HPDE6-E6E7 (cell line): ENCODE measurements around the gene MIER1.
A peak's percentile ranks its signal among the peaks of the same experiment; 100 is the strongest.
"Not testable (repeated sequence)": the region's sequence is repeated elsewhere in the genome, so short reads cannot be mapped to it uniquely, and the experiment has no call there.

ENCODE experiments used
- DNase-seq: peaks from one replicate; pipeline ENCODE4 v3.0.0; 2011; ENCODE audit warnings: missing footprints; ENCODE audit errors: extremely low spot score

The MIER1 gene

GRCh38 chr1:66924756-66925557, at the start of gene MIER1, which contains the start of gene DNAI4:
Gene MIER1 (plus strand): TSS chr1:66924990. CDS start chr1:66925029, 39 bp downstream.
Gene DNAI4 (minus strand): TSS chr1:66924856. CDS start chr1:66924831, 25 bp downstream.
- DNase-seq = peak; percentile 98

- DNase-seq = no peak
These were observed 48.1 kb upstream of the MIER1 start for GRCh38 chr1:66876664-66877063.

GRCh38 chr1:66889030-66889429, 35.8 kb upstream of the MIER1 start:
- DNase-seq = no peak

- DNase-seq = no peak
These were observed 34.2 kb upstream of the MIER1 start for GRCh38 chr1:66890621-66891020.

- no peak for DNase-seq
These were observed 31.1 kb upstream of the MIER1 start for GRCh38 chr1:66893712-66894111.

- not testable (repeated sequence) for DNase-seq
These were observed 9.6 kb upstream of the MIER1 start for GRCh38 chr1:66915203-66915602.

GRCh38 chr1:66916320-66916719, 8.5 kb upstream of the MIER1 start:
- DNase-seq = no peak

GRCh38 chr1:66917476-66917875, 7.3 kb upstream of the MIER1 start:
- DNase-seq = no peak

- no peak for DNase-seq
These were observed 5.7 kb upstream of the MIER1 start for GRCh38 chr1:66919063-66919462.

- DNase-seq = no peak
These were observed 5.0 kb upstream of the MIER1 start for GRCh38 chr1:66919828-66920227.

- no peak for DNase-seq
These were observed 4.2 kb upstream of the MIER1 start for GRCh38 chr1:66920543-66920942.

- DNase-seq = no peak
These were observed 744 bp downstream of the MIER1 start for GRCh38 chr1:66925558-66925910.

GRCh38 chr1:66925944-66926343, 1.2 kb downstream of the MIER1 start:
- DNase-seq = no peak

GRCh38 chr1:66927528-66927927, 2.7 kb downstream of the MIER1 start:
- DNase-seq = no peak

GRCh38 chr1:66929146-66929688, 4.4 kb downstream of the MIER1 start:
- no peak for DNase-seq

- no peak for DNase-seq
These were observed 4.9 kb downstream of the MIER1 start for GRCh38 chr1:66929691-66929998.

- DNase-seq = peak; percentile 58
These were observed 5.4 kb downstream of the MIER1 start for GRCh38 chr1:66929999-66930822.

- DNase-seq = no peak
These were observed 6.0 kb downstream of the MIER1 start for GRCh38 chr1:66930823-66931174.

- no peak for DNase-seq
These were observed 6.8 kb downstream of the MIER1 start for GRCh38 chr1:66931590-66931989.

GRCh38 chr1:66932291-66932690, 7.5 kb downstream of the MIER1 start:
- DNase-seq = no peak

GRCh38 chr1:66933887-66934700, 9.3 kb downstream of the MIER1 start:
- no peak for DNase-seq
